ENCODE results near the gene BCR.

The BCR gene

DNA sequence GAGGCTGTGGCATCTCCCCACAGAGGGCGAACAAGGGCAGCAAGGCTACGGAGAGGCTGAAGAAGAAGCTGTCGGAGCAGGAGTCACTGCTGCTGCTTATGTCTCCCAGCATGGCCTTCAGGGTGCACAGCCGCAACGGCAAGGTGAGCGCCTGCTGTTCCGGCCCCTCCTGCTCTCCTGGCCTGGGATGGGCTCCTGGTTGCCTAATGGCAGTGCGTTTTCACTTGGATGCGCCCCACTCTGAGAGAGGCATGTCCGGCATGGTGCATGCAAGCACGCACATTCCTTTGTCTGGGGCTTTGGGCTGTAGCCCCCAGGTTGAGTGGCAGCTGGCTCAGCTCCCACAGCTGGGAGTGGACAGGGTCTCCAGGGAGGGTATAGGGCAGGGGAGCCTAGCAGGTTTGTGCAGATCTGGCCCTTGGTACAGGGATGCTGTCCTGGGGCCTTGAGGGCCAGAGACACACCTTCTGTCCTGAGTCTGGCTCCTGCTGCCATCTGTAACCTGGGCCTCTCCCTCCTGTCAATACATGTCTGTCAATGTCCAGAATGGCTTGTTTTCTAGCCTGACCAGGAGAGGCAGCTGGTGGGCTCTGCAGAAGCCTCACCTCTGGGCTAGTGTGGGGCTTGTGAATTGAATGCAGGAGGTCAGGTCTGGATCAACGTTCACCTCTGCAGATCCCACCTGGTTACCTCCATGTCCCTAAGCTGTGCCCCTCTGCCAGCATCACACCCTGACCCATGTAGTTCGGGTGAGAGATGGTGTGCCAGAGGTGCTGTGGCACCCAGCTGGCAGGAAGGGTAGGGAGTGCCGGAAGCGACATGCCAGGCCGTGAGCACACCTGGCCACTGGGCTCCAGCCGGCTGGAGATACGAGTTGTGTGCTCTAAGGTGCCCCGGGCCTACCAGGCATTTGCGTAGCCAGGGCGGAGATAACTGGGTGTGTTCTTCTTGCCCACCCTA lies 107.1 kb downstream of the BCR start:
- H3K27me3 ChIP-seq (ENCODE audit: low read length), result no peaks in the 10 kb centered on the region
- no peaks in the 10 kb centered on the region for H3K9me3 ChIP-seq (ENCODE audit: insufficient read depth, low read length)
- H4K20me1 ChIP-seq (ENCODE audit: low read depth, low read length), result no peaks in the 10 kb centered on the region
- no peak overlapping the region for H3K27ac ChIP-seq (ENCODE audit: low read depth, low read length)
- H3K79me2 ChIP-seq (ENCODE audit: insufficient read depth, low read length), result no peaks in the 10 kb centered on the region
- no peak overlapping the region for H2AFZ ChIP-seq (ENCODE audit: low read depth, low read length, severe bottlenecking)
- H3K4me2 ChIP-seq (ENCODE audit: low read depth, low read length, poor library complexity, severe bottlenecking), result no peak overlapping the region
- no peak for TF ChIP-seq EZH2phosphoT487 (conservative IDR thresholded peaks at IDR 0.05; ENCODE audit: low read length)
- TF ChIP-seq, protein P1, sequence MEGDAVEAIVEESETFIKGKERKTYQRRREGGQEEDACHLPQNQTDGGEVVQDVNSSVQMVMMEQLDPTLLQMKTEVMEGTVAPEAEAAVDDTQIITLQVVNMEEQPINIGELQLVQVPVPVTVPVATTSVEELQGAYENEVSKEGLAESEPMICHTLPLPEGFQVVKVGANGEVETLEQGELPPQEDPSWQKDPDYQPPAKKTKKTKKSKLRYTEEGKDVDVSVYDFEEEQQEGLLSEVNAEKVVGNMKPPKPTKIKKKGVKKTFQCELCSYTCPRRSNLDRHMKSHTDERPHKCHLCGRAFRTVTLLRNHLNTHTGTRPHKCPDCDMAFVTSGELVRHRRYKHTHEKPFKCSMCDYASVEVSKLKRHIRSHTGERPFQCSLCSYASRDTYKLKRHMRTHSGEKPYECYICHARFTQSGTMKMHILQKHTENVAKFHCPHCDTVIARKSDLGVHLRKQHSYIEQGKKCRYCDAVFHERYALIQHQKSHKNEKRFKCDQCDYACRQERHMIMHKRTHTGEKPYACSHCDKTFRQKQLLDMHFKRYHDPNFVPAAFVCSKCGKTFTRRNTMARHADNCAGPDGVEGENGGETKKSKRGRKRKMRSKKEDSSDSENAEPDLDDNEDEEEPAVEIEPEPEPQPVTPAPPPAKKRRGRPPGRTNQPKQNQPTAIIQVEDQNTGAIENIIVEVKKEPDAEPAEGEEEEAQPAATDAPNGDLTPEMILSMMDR (IDR thresholded peaks at IDR 0.05; ENCODE audit: insufficient read depth, low read length, poor library complexity, severe bottlenecking), result no peak
- no peak overlapping the region for H3K9ac ChIP-seq (ENCODE audit: low read length)
- H3F3A ChIP-seq (ENCODE audit: insufficient read depth), result no peaks in the 10 kb centered on the region
- no peak overlapping the region for H3K4me3 ChIP-seq (ENCODE audit: insufficient read depth, low read length, poor library complexity, severe bottlenecking)
- no peaks in the 10 kb centered on the region for H3K36me3 ChIP-seq (ENCODE audit: low read length)
- no peaks in the 10 kb centered on the region for H3K9me2 ChIP-seq (replicated peaks; ENCODE audit: insufficient read depth, low read length)

DNA sequence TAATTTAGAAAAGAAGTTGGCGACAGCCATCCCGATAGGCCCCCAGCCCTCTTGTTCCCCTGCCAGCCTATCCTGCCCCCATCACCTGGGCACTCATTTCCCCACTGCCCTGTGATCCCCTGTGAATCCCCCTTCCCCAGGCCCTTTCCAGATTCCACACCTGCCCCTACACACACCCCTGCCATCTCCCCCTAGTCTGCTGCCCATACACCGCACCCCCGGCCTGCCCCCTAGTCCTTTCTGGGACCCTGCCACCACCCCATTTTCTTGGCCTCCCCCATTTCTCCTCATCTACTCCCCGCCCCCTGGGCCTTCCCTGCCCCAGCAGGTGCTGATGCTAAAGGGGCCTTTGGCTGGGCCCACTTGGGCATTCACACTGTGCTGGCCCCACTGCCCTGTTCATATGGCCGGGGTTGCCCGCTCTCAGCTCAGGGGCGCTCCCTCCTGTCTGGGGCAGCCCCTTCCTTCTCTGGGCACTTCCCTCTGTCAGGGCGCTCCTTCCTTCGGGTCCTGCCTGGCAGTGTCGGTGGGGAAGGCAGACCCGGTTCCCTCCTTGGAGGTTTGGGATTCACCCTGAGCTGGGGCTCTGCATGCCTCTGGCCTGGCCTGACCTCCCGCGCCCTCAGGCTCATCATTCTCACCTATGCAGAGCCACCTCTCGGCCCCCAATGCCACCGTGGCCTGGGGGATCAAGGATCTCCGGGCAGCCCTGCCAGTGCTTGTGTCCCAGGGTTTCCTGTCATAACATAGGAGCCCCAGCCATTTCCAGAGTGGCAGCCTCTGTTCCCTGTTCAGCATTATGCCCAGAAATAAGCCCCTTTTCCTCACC lies 108.2 kb downstream of the BCR start:
- H3K36me3 ChIP-seq (ENCODE audit: low read length), result no peaks in the 10 kb centered on the region
- H4K20me1 ChIP-seq (ENCODE audit: low read depth, low read length), result no peaks in the 10 kb centered on the region
- H3K9me2 ChIP-seq (replicated peaks; ENCODE audit: insufficient read depth, low read length), result no peaks in the 10 kb centered on the region
- no peaks in the 10 kb centered on the region for H3F3A ChIP-seq (ENCODE audit: insufficient read depth)
- no peak overlapping the region for H3K27ac ChIP-seq (ENCODE audit: low read depth, low read length)
- no peak overlapping the region for H2AFZ ChIP-seq (ENCODE audit: low read depth, low read length, severe bottlenecking)
- H3K9ac ChIP-seq (ENCODE audit: low read length), result no peak overlapping the region
- TF ChIP-seq, protein P1 (IDR thresholded peaks at IDR 0.05; ENCODE audit: insufficient read depth, low read length, poor library complexity, severe bottlenecking), result no peak
- TF ChIP-seq EZH2phosphoT487 (conservative IDR thresholded peaks at IDR 0.05; ENCODE audit: low read length), result no peak
- no peaks in the 10 kb centered on the region for H3K9me3 ChIP-seq (ENCODE audit: insufficient read depth, low read length)
- H3K27me3 ChIP-seq (ENCODE audit: low read length), result no peaks in the 10 kb centered on the region
- no peaks in the 10 kb centered on the region for H3K79me2 ChIP-seq (ENCODE audit: insufficient read depth, low read length)
- H3K4me3 ChIP-seq (ENCODE audit: insufficient read depth, low read length, poor library complexity, severe bottlenecking), result no peak overlapping the region
- H3K4me2 ChIP-seq (ENCODE audit: low read depth, low read length, poor library complexity, severe bottlenecking), result no peak overlapping the region

DNA sequence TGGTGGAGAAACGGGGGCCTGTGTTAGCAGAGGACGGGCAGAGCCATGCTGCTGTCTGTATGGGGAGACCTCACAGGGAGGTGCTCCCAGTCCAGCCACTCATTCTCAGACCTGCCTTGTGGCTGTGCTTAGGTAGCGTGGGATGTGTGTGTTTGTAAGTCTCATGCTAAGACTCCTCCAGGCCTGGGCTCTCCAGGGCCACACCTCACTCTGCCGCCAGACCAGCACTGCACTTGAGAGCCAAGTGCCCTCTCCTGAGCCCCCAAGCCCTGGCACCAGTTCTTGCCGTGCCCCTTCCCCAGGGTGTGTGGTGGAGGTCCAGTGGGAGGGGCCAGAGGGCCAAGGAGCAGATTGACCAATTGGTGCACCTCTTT lies 108.8 kb downstream of the BCR start:
- TF ChIP-seq, protein P1 (IDR thresholded peaks at IDR 0.05; ENCODE audit: insufficient read depth, low read length, poor library complexity, severe bottlenecking), result no peak
- no peak for TF ChIP-seq EZH2phosphoT487 (conservative IDR thresholded peaks at IDR 0.05; ENCODE audit: low read length)
- no peaks in the 10 kb centered on the region for H3K79me2 ChIP-seq (ENCODE audit: insufficient read depth, low read length)
- H3K27me3 ChIP-seq (ENCODE audit: low read length), result no peaks in the 10 kb centered on the region
- H3K27ac ChIP-seq (ENCODE audit: low read depth, low read length), result no peak overlapping the region
- no peaks in the 10 kb centered on the region for H3K9me2 ChIP-seq (replicated peaks; ENCODE audit: insufficient read depth, low read length)
- H3K9ac ChIP-seq (ENCODE audit: low read length), result no peak overlapping the region
- H3K4me3 ChIP-seq (ENCODE audit: insufficient read depth, low read length, poor library complexity, severe bottlenecking), result no peak overlapping the region
- H3F3A ChIP-seq (ENCODE audit: insufficient read depth), result no peaks in the 10 kb centered on the region
- H3K36me3 ChIP-seq (ENCODE audit: low read length), result no peaks in the 10 kb centered on the region
- no peak overlapping the region for H2AFZ ChIP-seq (ENCODE audit: low read depth, low read length, severe bottlenecking)
- H3K4me2 ChIP-seq (ENCODE audit: low read depth, low read length, poor library complexity, severe bottlenecking), result no peak overlapping the region
- H4K20me1 ChIP-seq (ENCODE audit: low read depth, low read length), result no peaks in the 10 kb centered on the region
- H3K9me3 ChIP-seq (ENCODE audit: insufficient read depth, low read length), result no peaks in the 10 kb centered on the region
